ENCODE results near the gene HECTD4.

HECTD4 gene

DNA sequence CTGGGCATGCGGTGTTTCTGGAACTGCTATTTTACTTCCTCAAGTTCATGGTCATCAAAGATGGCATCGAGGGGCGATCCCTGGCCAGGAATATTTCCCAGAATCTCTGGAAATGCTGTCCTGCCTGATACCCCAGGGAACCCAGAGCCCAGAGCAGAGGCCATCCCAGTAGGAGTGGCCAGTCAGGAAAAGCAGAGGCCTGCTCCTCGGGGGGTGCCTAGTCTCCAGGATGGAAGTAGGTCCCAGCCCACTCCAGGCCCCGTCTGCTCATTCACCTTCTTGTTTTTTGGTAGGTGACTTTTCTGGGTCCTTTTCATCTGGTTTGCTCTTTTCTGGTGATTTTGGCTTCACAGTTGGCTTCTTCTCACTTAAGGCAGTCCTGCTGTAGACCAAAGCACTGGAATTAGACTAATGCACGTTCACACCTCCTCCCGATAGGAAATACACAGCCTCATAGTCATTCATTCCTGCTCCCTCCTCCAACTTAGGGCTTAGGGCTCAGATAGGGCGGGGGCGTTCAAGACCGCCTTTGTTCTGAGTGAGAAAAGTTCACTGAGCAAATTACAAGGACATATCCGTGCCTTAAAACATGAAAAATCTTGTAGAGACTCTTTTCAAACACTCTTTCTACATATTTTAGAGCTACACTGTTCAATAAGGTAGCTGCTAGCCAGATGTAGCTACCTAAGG, 205.8 kb downstream of the HECTD4 start:
- H3K27ac Mint-ChIP-seq = no peak overlapping the region
- no peaks in the 10 kb centered on the region for H3K4me1 Mint-ChIP-seq (ENCODE audit: low read depth)
- no peak overlapping the region for H3K4me3 Mint-ChIP-seq
- no peaks in the 10 kb centered on the region for H3K27me3 Mint-ChIP-seq (ENCODE audit: low read depth)
- no peaks in the 10 kb centered on the region for H3K9me3 Mint-ChIP-seq
- H3K36me3 Mint-ChIP-seq (ENCODE audit: low read depth) = peaks cover 24% of the 10 kb centered on the region

DNA sequence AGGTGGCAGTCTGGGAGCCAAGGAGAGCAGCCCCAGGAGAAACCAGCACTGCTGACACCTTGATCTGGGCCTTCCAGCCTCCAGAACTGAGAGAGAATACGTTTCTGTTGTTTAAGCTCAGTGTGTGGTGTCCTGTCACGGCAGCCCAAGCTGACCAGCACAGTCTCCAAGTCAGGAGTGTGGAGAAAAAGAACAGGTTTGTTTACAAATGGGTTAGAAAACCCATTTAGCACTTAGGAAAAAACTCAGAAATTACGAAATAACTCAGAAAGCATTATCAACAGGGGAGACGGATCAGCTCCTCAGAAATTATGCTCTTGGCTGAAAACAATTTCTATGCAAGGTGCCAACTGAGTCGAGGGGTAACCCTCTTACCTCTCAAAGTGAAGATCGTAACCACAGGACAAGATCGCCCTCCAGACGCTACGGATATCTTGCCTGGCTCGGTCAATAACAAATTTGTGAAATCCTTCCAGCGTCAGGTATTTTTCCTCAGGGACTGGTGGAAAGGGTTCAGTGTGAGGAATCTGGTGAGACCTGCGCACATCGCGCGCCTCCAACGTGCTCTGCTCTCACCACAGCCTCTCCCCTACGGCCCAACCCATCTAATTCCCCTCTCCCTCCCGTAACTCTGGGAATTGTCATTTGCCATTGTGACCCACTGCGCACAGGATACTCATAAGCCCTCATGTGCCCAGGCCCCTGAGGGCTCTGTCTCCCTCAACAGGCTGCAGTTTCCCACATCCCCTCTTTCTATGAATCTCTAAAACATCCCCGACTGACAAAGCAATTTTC, 206.7 kb downstream of the HECTD4 start:
- Mint-ChIP-seq H3K27me3 (ENCODE audit: low read depth) (no peaks in the 10 kb centered on the region), H3K36me3 (ENCODE audit: low read depth) (peaks cover 27% of the 10 kb centered on the region), H3K27ac (no peak overlapping the region), H3K4me1 (ENCODE audit: low read depth) (no peaks in the 10 kb centered on the region), H3K9me3 (no peaks in the 10 kb centered on the region), H3K4me3 (no peak overlapping the region)

GRCh38 chr12:112172556-112173324, 209.5 kb downstream of the HECTD4 start:
- Mint-ChIP-seq H3K9me3 (no peaks in the 10 kb centered on the region), H3K36me3 (ENCODE audit: low read depth) (peaks cover 28% of the 10 kb centered on the region), H3K27me3 (ENCODE audit: low read depth) (no peaks in the 10 kb centered on the region), H3K27ac (no peak overlapping the region), H3K4me1 (ENCODE audit: low read depth) (no peaks in the 10 kb centered on the region), H3K4me3 (no peak overlapping the region)

- Mint-ChIP-seq H3K36me3 (ENCODE audit: low read depth) (peaks cover 25% of the 10 kb centered on the region), H3K27ac (no peak overlapping the region), H3K27me3 (ENCODE audit: low read depth) (no peaks in the 10 kb centered on the region), H3K9me3 (no peaks in the 10 kb centered on the region), H3K4me1 (ENCODE audit: low read depth) (no peaks in the 10 kb centered on the region), H3K4me3 (no peak overlapping the region)
Observed at GRCh38 chr12:112170971-112171596, 211.1 kb downstream of the HECTD4 start.

- H3K4me3 Mint-ChIP-seq = no peak overlapping the region
- H3K27ac Mint-ChIP-seq = peak overlapping the region; percentile 43
- H3K4me1 Mint-ChIP-seq (ENCODE audit: low read depth) = no peaks in the 10 kb centered on the region
- H3K36me3 Mint-ChIP-seq (ENCODE audit: low read depth) = peaks cover 20% of the 10 kb centered on the region
- no peaks in the 10 kb centered on the region for H3K9me3 Mint-ChIP-seq
- no peaks in the 10 kb centered on the region for H3K27me3 Mint-ChIP-seq (ENCODE audit: low read depth)
Observed at GRCh38 chr12:112170376-112170775, 211.9 kb downstream of the HECTD4 start.

GRCh38 chr12:112169966-112170365, 212.3 kb downstream of the HECTD4 start:
- Mint-ChIP-seq H3K4me3 (no peak overlapping the region), H3K4me1 (ENCODE audit: low read depth) (no peaks in the 10 kb centered on the region), H3K36me3 (ENCODE audit: low read depth) (peaks cover 16% of the 10 kb centered on the region), H3K27me3 (ENCODE audit: low read depth) (no peaks in the 10 kb centered on the region), H3K9me3 (no peaks in the 10 kb centered on the region), H3K27ac (peak overlapping the region; percentile 43)

DNA sequence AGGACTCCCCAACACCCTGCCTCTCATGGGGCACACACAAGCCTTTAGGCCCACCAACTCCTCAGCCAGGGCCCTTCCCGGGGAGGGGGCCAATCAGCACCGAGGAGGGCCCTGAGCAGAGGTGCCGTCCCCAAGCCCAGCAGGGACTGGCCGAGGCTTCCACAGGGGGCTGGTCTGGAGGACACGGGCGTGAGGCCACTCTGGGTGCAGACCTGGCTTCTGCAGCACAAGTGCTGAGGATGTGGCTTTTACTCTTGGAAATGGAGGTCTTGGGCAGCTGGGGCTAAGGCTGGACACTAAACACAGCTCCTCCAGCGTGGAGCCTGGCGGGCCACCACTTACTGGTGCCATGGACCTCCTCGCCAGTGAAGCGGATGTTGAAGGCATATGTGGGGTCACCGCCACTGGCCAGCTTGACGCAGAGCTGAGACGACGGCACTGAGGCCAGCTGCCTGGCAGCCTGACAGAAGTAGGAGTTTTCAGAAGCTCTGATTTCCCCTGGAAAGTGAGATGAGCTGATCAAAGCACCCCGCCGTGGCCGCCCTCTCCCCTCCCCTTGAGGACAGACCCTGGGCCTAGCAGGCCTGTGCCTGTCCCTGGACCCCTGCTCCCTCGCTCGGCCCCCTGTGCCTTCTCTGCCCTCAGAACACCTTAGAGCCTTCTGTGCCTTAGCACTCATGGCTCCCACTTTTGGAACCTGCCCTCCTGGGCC, 212.9 kb downstream of the HECTD4 start:
- no peak overlapping the region for H3K4me3 Mint-ChIP-seq
- no peaks in the 10 kb centered on the region for H3K9me3 Mint-ChIP-seq
- H3K27me3 Mint-ChIP-seq (ENCODE audit: low read depth) = no peaks in the 10 kb centered on the region
- peaks cover 14% of the 10 kb centered on the region for H3K36me3 Mint-ChIP-seq (ENCODE audit: low read depth)
- H3K4me1 Mint-ChIP-seq (ENCODE audit: low read depth) = no peaks in the 10 kb centered on the region
- H3K27ac Mint-ChIP-seq = peak overlapping the region; percentile 43

DNA sequence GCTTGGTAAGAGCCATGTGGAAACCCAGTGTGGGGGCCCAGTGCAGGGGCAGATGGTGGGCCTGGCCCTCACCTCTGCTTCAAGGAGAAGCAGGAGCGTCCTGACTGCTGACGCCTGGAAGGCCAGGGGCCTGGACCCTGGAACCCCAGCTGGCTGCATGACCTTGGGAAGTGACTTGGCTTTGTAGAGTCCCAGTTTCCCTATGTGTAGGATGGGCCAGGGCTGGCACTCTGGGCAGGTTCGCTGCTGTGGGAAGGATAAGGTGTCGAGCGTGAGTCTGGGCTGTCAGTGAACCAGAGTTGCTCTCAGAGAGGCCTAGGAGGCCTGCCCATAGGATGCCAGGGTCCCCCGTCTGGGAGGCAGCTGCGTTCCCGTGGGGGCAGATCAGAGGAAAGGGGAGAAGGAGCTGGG, 213.7 kb downstream of the HECTD4 start:
- Mint-ChIP-seq H3K27ac (no peak overlapping the region), H3K36me3 (ENCODE audit: low read depth) (peaks cover 14% of the 10 kb centered on the region), H3K4me1 (ENCODE audit: low read depth) (no peaks in the 10 kb centered on the region), H3K9me3 (no peaks in the 10 kb centered on the region), H3K4me3 (no peak overlapping the region), H3K27me3 (ENCODE audit: low read depth) (no peaks in the 10 kb centered on the region)

- Mint-ChIP-seq H3K36me3 (ENCODE audit: low read depth) (peaks cover 15% of the 10 kb centered on the region), H3K27me3 (ENCODE audit: low read depth) (no peaks in the 10 kb centered on the region), H3K4me3 (no peak overlapping the region), H3K9me3 (no peaks in the 10 kb centered on the region), H3K4me1 (ENCODE audit: low read depth) (no peaks in the 10 kb centered on the region), H3K27ac (no peak overlapping the region)
Observed at GRCh38 chr12:112167718-112168525, 214.3 kb downstream of the HECTD4 start.

DNA sequence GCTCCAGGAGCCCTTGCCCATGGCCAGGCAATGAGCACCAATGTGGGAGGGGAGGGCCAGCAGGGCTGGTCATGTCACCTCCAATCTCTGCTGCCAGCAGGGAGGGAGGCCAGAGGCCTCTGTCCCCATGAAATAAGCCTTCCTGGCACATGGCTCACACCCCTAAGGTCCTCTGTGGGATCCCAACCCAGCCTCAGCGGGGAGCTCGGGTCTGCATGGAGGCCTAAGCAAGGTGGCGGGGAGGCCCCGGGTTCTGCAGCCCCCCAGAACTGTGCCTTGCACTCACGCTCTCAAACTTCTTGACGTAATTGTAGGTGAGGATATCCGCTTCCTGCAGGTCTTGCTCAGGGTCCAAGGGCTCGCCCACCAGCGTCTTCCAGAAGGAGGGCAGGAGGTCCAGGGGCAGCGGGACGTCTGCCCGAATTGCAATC, 215.2 kb downstream of the HECTD4 start:
- Mint-ChIP-seq H3K27me3 (ENCODE audit: low read depth) (no peaks in the 10 kb centered on the region), H3K27ac (no peak overlapping the region), H3K4me3 (no peak overlapping the region), H3K9me3 (no peaks in the 10 kb centered on the region), H3K4me1 (ENCODE audit: low read depth) (no peaks in the 10 kb centered on the region), H3K36me3 (ENCODE audit: low read depth) (peaks cover 13% of the 10 kb centered on the region)

DNA sequence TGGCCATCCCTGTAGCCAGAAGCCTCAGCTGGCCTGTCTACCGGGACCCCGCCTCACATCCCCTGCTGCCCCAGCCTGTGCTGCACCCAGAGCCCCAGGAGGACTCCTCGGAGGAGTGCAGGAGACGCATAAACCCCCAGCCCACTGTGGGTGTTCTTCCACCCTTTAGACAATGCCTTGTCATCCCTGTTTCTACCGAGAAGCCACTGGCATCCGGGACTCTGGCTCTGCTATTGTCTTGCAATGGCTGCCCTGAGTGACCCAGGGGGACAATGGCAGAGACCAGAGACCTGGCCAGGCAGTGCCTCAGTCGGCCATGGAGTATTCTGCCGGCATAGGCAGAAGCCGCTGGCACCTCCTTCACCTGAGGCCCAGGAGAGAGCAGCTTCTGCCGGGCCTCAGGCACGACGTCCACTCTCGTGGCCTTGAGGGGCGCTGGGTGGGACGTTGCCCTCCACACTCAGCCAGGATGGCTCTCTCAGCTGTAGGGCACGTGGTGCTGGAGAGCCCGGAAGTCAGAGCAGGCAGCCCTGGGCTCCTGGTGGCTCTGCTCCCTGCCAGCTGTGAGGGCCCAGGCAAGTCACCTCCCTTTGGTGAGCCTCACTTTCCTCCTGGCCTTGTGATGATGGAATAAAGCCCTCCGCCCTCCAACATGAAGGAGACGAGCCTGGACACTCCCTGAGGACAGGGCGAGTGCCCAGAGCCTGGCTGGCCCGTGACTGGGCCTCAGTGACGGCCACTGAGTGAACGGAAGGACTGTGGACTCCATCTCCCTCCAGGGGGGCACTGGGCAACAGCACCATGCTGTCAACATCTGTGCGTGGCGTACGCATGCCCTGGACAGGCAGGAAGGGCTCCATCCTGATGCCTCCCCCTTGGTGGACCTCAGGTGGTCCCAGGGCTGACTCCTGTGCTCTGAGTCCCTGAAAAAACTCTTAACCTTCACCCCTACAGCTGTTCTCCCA, 215.9 kb downstream of the HECTD4 start:
- Mint-ChIP-seq H3K4me1 (ENCODE audit: low read depth) (peaks cover 2% of the 10 kb centered on the region), H3K36me3 (ENCODE audit: low read depth) (peaks cover 16% of the 10 kb centered on the region), H3K27me3 (ENCODE audit: low read depth) (no peaks in the 10 kb centered on the region), H3K9me3 (no peaks in the 10 kb centered on the region), H3K27ac (no peak overlapping the region), H3K4me3 (no peak overlapping the region)

GRCh38 chr12:112165624-112166023, 216.6 kb downstream of the HECTD4 start:
- H3K9me3 Mint-ChIP-seq = no peaks in the 10 kb centered on the region
- H3K4me1 Mint-ChIP-seq (ENCODE audit: low read depth) = peaks cover 4% of the 10 kb centered on the region
- no peaks in the 10 kb centered on the region for H3K27me3 Mint-ChIP-seq (ENCODE audit: low read depth)
- peaks cover 19% of the 10 kb centered on the region for H3K36me3 Mint-ChIP-seq (ENCODE audit: low read depth)
- H3K4me3 Mint-ChIP-seq = no peak overlapping the region
- no peak overlapping the region for H3K27ac Mint-ChIP-seq

Data from T-helper 1 cell treated with Interleukin-12 subunit alpha and Interleukin-12 subunit beta and Interleukin-4 antibody, amounts not matched to agents 30 μg/mL and 1 μg/mL, for 36 hours (primary cell).